Left lung (tissue), 10 donors: ENCODE results near the gene PARVB. TPM values are rescaled to one million over a fixed set of nuclear protein-coding genes. Genes with fewer than 3 reads are reported as not detected.

ENCODE experiments used
- ATAC-seq: fragments of 200-7000 bp; cut with Tn5 transposase; one replicate; pipeline ENCODE4 v1.9.1; 2020; ENCODE audit warnings: moderate library complexity
- DNase-seq, 4 donors: peaks; one replicate each; pipeline ENCODE4 v3.0.0-alpha.2; 2013 to 2020
- H3K27ac ChIP-seq, 2 donors: fragments of 200-600 bp; sonication (generic) in 1 of 2; one replicate each; pipeline versions ENCODE4 v1.5.0 to v1.8.0; 2020 to 2021
- H3K27me3 ChIP-seq, 2 donors: fragments of 200-600 bp; sonication (generic) in 1 of 2; one replicate each; pipeline versions ENCODE4 v1.5.0 to v1.8.0; 2020 to 2021
- H3K36me3 ChIP-seq, 2 donors: fragments of 200-600 bp; sonication (generic) in 1 of 2; one replicate each; pipeline versions ENCODE4 v1.5.0 to v1.8.0; 2020 to 2021
- H3K4me1 ChIP-seq, 2 donors: fragments of 200-600 bp; one replicate each; pipeline ENCODE4 v1.8.0; 2021
- H3K4me3 ChIP-seq, 2 donors: fragments of 200-600 bp; sonication (generic) in 1 of 2; one replicate each; pipeline versions ENCODE4 v1.5.0 to v1.8.0; 2020 to 2021; ENCODE audit warnings: mild to moderate bottlenecking in 1 of 2
- H3K9me3 ChIP-seq, 2 donors: fragments of 200-600 bp; sonication (generic) in 1 of 2; one replicate each; pipeline versions ENCODE4 v1.5.0 to v1.8.0; 2020 to 2021
- CTCF ChIP-seq, 2 donors: fragments of 200-600 bp; sonication (generic) in 1 of 2; IDR thresholded peaks; one replicate each; pipeline versions ENCODE4 v1.5.0 to v1.8.0; 2021; ENCODE audit warnings: antibody characterized with exemption in 2 of 2
- intact Hi-C, 2 donors: fragments of 100-400 bp; cut with DNase I; formaldehyde crosslinking; loops; one replicate each; pipeline versions ENCODE4 v1.11.2 to v1.14.2; 2022
- polyA plus RNA-seq, 6 donors: library from polyadenylated mRNA; unstranded; fragments of 120-200 nt; gene quantifications; one replicate each; pipeline ENCODE4 v1.2.1, GENCODE V29; 2013; ENCODE audit not compliant: insufficient read length in 6 of 6
- total RNA-seq, 2 donors: library from RNA; stranded (reverse); fragmentation: NEBNext Ultra II Directional; extraction: Animal tissue kit (Norgen Biotek cat#: 25700); gene quantifications; one replicate each; pipeline ENCODE4 v1.2.1, GENCODE V29; 2021
- donor health status: DM: no; HTN: yes; CAD: no.
- donor health status: DM: no; HTN: no; CAD: no.

PARVB gene
- total and polyA plus RNA-seq, 8 donors, result 31.7 to 53.7 (median 34.0) TPM

- H3K36me3 ChIP-seq, result no peaks in the 10 kb centered on the region
- H3K27ac ChIP-seq, result peak overlapping the region; percentile 67 to 97
- intact Hi-C loops, result no loop called here
- no peak overlapping the region for H3K4me3 ChIP-seq
- DNase-seq (peak in 1 of 4 donors; percentile 58), ATAC-seq (no peak)
- H3K9me3 ChIP-seq, result no peaks in the 10 kb centered on the region
- peaks cover 0 to 55% of the 10 kb centered on the region in 2 donors for H3K4me1 ChIP-seq
- H3K27me3 ChIP-seq, result peaks cover 0 to 7% of the 10 kb centered on the region in 2 donors
- TF ChIP-seq CTCF (IDR thresholded peaks at IDR 0.05), result no peak
These were observed 6.1 kb downstream of the PARVB start for GRCh38 chr22:44030051-44030701.

GRCh38 chr22:44030702-44031082 lies 6.6 kb downstream of the PARVB start:
- Histone ChIP-seq H3K36me3 (no peaks in the 10 kb centered on the region), H3K9me3 (no peaks in the 10 kb centered on the region), H3K4me3 (no peak overlapping the region), H3K4me1 (peaks cover 0 to 50% of the 10 kb centered on the region in 2 donors), H3K27me3 (peaks cover 0 to 2% of the 10 kb centered on the region in 2 donors), H3K27ac (peak overlapping the region; percentile 67 to 97)
- intact Hi-C loops, result no loop called here
- ATAC-seq (no peak), DNase-seq (peak in 1 of 4 donors; percentile 24)
- TF ChIP-seq CTCF (IDR thresholded peaks at IDR 0.05), result no peak

- no peaks in the 10 kb centered on the region for H3K36me3 ChIP-seq
- H3K4me3 ChIP-seq, result no peak overlapping the region
- DNase-seq (peak in 1 of 4 donors; percentile 31), ATAC-seq (no peak)
- no peaks in the 10 kb centered on the region for H3K27me3 ChIP-seq
- peaks cover 0 to 44% of the 10 kb centered on the region in 2 donors for H3K4me1 ChIP-seq
- peak overlapping the region; percentile 67 to 97 for H3K27ac ChIP-seq
- no peak for TF ChIP-seq CTCF (IDR thresholded peaks at IDR 0.05)
- no peaks in the 10 kb centered on the region for H3K9me3 ChIP-seq
- intact Hi-C loops, result no loop called here
These were observed 7.3 kb downstream of the PARVB start for GRCh38 chr22:44031158-44031952.

- no peak for DNase-seq
- Histone ChIP-seq H3K27me3 (no peaks in the 10 kb centered on the region), H3K4me3 (no peak overlapping the region), H3K36me3 (no peaks in the 10 kb centered on the region), H3K9me3 (no peaks in the 10 kb centered on the region), H3K4me1 (peaks cover 0 to 42% of the 10 kb centered on the region in 2 donors), H3K27ac (peak overlapping the region in 1 of 2 donors; percentile 97)
- intact Hi-C loops, result no loop called here
- TF ChIP-seq CTCF (IDR thresholded peaks at IDR 0.05), result no peak
- ATAC-seq, result no peak
These were observed 8.1 kb downstream of the PARVB start for GRCh38 chr22:44032126-44032730.

GRCh38 chr22:44033287-44033686 lies 9.2 kb downstream of the PARVB start:
- peak overlapping the region in 1 of 2 donors; percentile 48 for H3K27ac ChIP-seq
- no peaks in the 10 kb centered on the region for H3K36me3 ChIP-seq
- H3K9me3 ChIP-seq, result no peaks in the 10 kb centered on the region
- H3K27me3 ChIP-seq, result no peaks in the 10 kb centered on the region
- no peak overlapping the region for H3K4me3 ChIP-seq
- no peak for TF ChIP-seq CTCF (IDR thresholded peaks at IDR 0.05)
- no peak for ATAC-seq
- no peak for DNase-seq
- H3K4me1 ChIP-seq, result peaks cover 0 to 43% of the 10 kb centered on the region in 2 donors
- intact Hi-C loops, result no loop called here
